Stimulated activated CD4-positive, alpha-beta T cell treated with anti-CD3 and anti-CD28 coated beads, Interleukin-1b, Interleukin-23, amount 100 ng/mL, for 48 hours (primary cell): Measurements from ENCODE around the gene ZNF335.
A peak's percentile ranks its signal among the peaks of the same experiment; 100 is the strongest.

Experiments
- DNase-seq: peaks from one replicate; pipeline ENCODE4 v3.0.0-alpha.2; 2020

ZNF335 gene, protein sequence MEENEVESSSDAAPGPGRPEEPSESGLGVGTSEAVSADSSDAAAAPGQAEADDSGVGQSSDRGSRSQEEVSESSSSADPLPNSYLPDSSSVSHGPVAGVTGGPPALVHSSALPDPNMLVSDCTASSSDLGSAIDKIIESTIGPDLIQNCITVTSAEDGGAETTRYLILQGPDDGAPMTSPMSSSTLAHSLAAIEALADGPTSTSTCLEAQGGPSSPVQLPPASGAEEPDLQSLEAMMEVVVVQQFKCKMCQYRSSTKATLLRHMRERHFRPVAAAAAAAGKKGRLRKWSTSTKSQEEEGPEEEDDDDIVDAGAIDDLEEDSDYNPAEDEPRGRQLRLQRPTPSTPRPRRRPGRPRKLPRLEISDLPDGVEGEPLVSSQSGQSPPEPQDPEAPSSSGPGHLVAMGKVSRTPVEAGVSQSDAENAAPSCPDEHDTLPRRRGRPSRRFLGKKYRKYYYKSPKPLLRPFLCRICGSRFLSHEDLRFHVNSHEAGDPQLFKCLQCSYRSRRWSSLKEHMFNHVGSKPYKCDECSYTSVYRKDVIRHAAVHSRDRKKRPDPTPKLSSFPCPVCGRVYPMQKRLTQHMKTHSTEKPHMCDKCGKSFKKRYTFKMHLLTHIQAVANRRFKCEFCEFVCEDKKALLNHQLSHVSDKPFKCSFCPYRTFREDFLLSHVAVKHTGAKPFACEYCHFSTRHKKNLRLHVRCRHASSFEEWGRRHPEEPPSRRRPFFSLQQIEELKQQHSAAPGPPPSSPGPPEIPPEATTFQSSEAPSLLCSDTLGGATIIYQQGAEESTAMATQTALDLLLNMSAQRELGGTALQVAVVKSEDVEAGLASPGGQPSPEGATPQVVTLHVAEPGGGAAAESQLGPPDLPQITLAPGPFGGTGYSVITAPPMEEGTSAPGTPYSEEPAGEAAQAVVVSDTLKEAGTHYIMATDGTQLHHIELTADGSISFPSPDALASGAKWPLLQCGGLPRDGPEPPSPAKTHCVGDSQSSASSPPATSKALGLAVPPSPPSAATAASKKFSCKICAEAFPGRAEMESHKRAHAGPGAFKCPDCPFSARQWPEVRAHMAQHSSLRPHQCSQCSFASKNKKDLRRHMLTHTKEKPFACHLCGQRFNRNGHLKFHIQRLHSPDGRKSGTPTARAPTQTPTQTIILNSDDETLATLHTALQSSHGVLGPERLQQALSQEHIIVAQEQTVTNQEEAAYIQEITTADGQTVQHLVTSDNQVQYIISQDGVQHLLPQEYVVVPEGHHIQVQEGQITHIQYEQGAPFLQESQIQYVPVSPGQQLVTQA (N-terminal part only)

DNA sequence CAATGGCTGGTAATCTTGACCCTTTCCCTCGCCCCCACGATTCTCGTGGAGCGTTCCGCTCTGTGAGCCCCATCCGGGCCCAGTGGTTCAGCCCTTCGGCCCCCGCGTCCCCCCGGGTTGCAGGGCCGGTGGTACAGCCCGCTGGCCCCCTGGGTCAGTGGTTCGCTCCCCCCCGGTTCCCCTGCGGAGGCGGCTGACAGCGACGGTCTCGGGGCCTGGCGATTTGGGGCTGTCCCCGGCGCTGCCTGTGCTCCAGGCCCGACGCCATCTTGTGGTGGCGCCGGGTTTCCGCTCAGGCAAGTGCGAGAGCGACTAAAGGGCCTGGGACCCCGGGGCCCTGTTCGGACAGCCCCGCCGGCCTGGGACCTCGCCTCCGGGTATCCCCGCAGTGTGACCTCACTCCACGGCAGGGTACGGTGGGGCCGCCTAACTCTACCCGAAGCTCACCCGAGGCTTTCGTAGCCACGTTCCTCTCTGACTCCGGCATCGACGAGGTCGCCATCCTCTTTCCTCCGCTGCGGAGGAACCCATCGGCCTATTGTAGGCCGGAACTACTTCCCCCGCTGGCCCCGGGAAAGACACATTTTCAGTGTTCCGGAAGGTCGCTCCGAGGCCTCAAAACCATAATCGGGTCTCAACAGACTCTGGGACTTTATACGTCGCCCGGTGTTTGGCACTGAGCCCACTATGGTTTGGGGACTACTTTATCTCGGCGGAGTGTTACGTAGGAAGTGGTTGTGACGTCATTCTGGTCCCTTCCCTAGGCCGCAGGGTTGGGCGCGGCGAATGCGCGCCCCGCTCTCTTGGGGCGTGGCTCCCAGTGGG is at the start of gene ZNF335:
TSS of gene ZNF335 (minus strand) at position 529 of the 825 bp plus-strand sequence. CDS start 793 bp downstream, outside the sequence.
- peak; percentile 95 for DNase-seq

DNA sequence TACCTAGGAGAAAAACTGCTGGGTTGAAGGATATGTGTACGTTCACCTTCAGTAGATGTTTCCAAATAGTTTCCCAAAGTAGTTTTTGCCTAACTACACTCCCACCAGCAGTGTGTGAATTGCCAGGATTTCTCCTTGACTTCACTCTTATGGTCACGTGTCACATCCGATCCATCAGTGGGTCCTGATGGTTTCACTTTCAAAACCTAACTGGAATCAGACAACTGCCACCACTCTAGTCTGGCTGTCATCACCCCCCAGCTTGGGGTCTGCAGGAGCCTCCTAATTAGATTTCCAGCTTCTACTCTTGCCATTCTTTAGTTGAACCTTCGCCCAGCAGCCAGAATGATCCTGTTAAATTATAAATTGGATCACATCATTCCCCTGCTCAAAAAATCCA is 48.6 kb upstream of the ZNF335 start:
- DNase-seq, result no peak

DNA sequence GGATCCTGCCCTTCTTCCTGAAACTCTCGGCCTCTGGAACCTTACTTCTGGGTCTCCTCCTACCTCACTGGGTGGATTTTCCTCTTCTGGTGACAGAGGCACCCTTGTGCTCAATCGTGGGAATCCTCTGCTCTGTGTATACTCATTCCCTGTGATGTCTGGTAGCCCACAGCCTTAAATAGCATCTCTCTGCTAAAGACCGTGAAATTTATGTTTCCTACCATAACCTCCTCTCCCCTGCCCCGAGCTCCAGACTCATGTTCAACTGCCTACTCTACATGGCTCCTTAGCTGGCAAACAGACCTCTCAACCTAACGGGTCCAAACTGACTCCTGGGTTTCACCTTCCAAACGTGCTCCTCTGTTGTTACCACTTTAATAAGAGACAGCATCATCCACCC is 46.6 kb upstream of the ZNF335 start:
- no peak for DNase-seq

DNA sequence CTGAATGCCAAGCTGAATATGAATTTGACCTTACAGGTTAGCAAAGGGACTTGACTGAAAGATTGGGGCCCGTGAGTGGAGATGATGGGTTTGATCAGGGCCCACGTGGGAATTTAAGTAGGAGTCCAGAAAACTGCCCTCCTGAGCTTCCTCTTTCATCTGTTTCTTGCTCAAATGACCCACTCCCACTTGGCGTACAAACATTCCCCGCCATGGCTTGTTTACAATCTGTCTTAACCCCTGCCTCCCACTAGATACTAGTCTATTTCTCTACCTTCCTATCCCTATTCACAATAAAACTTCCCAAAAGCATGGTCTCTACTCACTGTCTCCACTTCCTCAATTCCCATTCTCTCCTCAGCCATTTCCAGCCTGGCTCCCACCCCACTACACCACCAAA is 46.1 kb upstream of the ZNF335 start:
- no peak for DNase-seq

DNA sequence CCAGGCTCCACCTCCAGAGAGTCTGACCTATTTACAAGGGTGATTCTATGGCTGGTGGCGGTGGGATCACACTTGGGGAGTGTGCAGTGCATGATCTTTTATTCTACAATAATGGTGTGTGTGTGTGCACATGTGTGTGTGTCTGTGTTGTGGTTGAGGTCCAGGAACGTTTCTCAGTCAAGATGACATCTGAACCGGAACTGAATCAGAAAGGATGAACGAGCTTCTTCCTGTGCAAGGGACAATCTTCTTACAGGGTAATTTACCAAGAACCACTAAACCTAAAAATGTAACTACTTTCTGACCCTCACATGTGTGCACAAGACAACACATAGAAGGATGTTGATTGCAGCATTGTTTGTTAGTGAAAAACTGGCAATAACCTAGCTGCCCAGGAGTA is 45.3 kb upstream of the ZNF335 start:
- DNase-seq, result no peak

DNA sequence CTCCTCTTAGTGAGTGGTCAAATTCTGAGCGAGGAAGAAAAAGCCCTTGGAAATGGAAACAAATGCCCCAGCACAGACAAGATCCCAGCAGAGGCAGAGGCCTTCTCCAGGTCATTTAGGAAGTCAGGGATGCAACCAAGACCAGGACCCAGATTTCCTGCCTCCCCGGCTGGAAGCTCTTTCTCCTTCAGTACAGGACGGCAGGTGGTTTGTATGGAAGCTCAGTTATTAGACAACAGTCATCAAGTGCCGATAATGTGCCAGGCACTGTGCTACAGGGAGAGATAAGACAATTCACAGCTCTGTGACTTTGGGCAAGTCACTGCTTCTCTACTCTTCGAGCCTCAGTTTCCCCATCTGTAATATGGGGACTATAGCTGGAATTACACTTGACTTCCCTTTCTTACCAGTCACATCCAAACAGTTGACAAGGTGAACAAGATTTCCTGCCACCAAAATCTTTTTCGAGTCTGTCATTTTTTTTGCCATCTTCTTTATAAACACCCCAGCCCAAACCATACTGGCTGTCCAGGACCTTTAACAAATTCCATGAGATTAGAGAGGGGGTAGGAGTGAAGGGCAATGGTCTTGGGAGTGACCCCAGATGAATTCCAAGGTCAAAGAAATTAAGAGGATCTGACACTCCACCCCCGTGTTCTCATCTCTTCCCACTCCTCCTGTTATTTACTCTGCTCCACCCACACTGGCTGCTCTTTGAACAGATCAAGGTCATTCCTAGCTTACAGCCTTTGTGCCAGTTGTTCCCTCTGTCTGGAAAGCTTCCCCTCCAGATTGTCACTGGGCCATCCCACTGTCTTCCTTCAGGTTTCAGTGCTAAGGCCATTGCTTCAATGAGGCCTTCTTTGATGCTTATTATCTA is 42.8 kb upstream of the ZNF335 start:
- no peak for DNase-seq

DNA sequence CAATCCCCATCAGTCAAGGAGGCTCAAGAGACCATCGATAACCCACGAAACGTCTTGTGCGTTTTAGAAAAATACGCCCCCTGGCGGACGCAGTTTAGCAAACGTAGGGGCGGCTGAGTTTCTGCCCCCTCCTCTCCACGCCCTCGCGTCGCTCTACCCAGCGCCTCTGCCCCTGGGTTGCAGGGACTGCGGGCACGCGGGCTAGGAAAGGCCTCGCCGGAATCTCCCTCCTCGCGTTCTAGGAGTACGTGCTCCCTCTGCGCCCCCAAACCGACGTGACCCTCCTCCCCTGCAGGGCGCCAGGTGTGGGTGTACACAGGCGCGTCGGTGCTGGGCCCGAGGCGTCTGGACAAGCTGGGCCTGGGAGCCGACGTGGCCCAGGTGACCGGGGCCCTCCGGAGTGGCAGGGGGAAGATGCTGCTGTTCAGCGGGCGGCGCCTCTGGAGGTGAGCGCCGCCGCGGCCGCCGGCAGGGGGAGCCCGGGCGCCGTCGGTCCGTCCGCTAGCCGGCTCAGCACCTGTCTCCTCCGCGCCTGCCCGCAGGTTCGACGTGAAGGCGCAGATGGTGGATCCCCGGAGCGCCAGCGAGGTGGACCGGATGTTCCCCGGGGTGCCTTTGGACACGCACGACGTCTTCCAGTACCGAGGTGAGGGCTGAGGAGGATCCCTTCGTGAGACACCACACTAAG is 42.0 kb upstream of the ZNF335 start:
- DNase-seq, result peak; percentile 68

DNA sequence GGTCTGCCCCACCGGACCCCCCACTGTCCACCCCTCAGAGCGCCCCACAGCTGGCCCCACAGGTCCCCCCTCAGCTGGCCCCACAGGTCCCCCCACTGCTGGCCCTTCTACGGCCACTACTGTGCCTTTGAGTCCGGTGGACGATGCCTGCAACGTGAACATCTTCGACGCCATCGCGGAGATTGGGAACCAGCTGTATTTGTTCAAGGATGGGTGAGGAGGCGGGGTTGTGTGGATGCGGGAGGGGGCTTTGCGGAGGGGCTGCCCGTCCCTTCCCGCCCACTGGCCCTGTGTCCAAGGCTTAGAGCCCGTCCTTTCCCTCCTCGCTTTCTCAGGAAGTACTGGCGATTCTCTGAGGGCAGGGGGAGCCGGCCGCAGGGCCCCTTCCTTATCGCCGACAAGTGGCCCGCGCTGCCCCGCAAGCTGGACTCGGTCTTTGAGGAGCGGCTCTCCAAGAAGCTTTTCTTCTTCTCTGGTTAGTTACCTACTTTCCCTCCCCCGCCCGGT is 41.4 kb upstream of the ZNF335 start:
- no peak for DNase-seq

DNA sequence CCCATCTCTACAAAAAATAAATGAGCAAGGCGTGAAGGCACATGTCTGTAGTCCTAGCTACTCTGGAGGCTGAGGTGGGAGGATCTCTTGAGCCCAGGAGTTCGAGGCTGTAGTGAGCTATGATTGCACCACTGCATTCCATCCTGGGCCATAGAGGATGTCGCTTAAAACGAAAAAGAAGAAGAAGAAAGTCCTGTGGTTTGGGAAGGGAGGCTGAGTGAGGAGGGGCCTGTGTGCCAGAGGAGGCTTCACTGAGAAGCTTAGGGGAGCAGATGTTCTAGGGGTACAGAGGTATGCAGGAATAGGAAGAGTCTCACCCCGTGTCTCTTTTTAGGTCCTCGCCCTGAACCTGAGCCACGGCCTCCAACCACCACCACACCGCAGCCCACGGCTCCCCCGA is 40.9 kb upstream of the ZNF335 start:
- no peak for DNase-seq

DNA sequence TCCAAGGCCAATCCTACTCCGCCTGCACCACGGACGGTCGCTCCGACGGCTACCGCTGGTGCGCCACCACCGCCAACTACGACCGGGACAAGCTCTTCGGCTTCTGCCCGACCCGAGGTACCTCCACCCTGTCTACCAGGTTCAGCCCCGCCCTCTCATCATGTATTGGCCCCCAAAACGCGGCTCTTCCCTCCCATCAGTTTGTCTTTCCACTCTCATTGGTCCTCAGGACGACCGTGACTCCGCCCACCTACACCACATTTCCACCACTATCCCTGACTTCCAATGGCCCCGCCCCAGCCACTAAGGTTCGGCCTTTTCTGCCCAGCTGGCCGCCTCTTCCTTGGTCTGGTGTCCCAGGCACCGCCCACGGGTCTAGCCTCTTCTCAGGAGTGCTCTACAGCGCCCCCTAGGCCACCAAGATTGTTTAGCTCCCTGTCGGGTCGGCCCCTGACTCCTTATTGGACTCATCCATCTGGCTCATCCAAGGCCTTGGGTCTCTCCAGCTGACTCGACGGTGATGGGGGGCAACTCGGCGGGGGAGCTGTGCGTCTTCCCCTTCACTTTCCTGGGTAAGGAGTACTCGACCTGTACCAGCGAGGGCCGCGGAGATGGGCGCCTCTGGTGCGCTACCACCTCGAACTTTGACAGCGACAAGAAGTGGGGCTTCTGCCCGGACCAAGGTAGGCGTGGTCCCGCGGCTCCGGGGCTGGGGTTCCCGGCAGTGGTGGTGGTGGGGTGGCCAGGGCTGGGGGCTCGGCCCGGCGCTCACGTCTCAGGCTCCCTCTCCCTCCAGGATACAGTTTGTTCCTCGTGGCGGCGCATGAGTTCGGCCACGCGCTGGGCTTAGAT is 39.9 kb upstream of the ZNF335 start:
- peak; percentile 58 for DNase-seq

DNA sequence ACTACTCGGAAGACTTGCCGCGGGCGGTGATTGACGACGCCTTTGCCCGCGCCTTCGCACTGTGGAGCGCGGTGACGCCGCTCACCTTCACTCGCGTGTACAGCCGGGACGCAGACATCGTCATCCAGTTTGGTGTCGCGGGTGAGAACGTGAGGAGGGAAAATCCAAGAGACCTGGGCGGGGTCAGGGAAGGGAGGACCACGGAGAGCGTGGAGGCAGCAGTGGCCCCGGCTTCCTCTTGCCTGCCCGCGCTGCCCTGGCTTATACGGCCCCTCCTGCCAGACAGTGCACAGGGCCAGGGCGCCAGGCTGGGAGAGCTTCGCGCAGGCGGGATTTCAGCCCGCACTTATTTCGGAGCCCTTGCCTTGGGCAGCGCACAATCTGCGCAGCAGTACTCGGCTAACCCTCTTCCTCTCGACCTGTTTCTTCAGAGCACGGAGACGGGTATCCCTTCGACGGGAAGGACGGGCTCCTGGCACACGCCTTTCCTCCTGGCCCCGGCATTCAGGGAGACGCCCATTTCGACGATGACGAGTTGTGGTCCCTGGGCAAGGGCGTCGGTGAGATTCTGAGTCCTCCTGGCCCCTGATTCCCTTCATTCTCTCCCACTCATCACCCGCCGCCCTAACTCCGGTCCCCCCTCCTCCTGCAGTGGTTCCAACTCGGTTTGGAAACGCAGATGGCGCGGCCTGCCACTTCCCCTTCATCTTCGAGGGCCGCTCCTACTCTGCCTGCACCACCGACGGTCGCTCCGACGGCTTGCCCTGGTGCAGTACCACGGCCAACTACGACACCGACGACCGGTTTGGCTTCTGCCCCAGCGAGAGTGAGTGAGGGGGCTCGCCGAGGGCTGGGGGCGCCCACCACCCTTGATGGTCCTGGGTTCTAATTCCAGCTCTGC is 38.7 kb upstream of the ZNF335 start:
- peak; percentile 45 for DNase-seq

DNA sequence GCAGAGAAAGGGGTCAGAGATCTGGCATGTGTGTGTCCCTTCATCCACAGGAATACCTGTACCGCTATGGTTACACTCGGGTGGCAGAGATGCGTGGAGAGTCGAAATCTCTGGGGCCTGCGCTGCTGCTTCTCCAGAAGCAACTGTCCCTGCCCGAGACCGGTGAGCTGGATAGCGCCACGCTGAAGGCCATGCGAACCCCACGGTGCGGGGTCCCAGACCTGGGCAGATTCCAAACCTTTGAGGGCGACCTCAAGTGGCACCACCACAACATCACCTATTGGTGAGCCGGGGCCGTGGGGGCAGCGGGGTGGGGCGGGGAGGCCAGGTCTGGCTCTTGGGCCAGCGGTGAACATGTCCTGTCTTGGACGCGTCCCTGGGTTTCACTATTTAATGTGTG is 37.8 kb upstream of the ZNF335 start:
- no peak for DNase-seq

DNA sequence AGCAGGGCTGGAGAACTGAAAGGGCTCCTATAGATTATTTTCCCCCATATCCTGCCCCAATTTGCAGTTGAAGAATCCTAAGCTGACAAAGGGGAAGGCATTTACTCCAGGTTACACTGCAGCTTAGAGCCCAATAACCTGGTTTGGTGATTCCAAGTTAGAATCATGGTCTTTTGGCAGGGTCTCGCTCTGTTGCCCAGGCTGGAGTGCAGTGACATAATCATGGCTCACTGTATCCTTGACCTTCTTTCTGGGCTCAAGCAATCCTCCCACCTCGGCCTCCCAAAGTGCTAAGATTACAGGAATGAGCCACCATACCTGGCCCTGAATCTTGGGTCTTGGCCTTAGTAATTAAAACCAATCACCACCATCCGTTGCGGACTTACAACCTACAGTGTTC is 35.7 kb upstream of the ZNF335 start:
- no peak for DNase-seq

DNA sequence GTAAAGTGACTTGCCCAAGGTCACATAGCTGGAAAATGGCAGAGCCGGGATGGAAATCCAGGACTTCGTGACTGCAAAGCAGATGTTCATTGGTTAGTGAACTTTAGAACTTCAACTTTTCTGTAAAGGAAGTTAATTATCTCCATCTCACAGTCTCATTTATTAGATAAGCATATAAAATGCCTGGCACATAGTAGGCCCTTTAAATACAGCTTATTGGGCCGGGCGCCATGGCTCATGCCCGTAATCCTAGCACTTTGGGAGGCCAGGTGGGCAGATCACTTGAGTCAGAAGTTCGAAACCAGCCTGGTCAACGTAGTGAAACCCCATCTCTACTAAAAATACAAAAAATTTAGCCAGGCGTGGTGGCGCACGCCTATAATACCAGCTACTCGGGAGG is 35.0 kb upstream of the ZNF335 start:
- no peak for DNase-seq

DNA sequence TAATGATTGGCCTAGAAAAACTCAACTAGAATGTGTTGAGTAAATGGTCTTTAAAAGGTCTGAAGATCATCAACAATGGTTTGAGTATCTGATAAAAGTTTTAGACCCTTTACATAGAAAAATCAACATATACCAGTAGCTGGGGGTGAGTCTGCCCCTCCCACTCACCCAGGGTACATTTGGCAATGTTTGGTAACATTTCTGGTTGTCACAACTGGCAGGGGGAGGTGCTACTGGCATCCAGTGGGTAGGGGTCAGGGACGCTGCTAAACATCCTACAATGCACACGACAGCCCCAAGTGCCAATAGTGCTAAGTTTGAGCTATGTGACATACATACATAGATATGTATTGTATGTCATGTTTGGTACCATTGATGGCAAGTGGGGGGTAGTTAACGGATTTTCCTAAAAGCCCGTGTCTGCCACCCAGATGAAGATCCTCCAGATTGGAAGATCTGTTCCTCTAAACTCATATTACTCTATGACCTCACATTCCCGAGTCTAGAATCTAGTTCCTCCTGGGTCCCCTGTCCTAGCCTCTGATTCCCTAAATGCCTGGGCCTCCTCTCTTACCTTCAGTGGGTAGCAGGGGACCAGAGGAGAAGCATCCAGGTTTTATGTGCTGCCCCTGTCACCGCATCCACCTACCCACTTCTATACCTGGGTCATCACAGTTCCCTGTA is 34.2 kb upstream of the ZNF335 start:
- DNase-seq, result no peak

DNA sequence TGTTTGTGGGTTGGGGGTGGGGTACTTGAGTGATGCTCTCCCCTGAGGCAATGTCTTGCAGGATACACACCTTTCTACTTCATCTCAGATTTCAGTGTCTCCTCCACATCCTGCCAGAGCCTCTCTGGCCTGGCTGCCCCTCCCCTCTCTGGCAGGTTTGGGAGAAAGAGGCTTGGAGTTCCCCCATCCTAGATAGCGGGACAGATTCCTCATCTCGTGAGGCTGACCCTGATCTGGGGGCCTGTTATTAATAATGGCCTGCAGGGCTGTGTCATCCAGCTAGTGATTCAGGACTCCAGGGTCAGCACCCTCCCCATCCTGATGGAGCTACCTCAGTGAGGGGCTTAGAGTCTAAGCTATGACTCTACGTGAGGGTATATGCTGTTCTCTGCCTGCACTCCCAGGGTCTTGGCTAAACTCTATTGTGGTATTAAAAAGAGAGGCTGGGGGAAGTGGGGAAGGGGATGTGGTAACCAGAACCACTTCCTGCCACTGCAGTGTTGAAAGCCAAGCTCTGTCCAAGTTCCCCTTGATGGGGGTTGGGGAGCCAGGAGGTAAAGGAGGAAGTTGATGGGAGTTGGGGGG is 33.0 kb upstream of the ZNF335 start:
- DNase-seq, result no peak

DNA sequence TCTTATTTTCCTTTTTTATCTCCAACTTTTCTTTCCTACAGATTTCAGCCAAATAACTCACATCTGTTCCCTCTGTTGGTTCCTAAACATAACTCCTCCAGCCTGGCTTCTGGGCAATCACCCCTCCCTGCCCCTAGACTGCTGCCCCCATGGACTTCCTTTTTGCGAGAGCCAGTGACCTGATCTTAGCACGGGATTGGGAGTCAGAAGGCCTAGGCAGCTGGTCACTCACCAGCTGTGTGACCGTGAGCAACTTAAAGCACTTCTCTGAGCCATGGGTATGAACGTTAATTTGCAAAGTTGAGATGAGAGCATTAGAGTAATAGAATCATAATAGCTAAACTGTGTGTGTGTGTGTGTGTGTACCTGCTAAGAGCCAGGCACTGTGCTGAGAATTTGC is 32.2 kb upstream of the ZNF335 start:
- DNase-seq, result no peak
